KMS-11 (cell line): ENCODE data around the gene CHCHD4.

Source experiments
- H2AFZ ChIP-seq: fragments of 200-600 bp; sonication (generic); 2 replicates; pipeline ENCODE4 v1.6.1; 2016; ENCODE audit warnings: antibody characterized with exemption, mixed run types, low read depth
- H3K27ac ChIP-seq: fragments of 200-600 bp; sonication (generic); 2 replicates; pipeline ENCODE4 v1.6.1; 2016; ENCODE audit warnings: mild to moderate bottlenecking, mixed run types
- H3K27me3 ChIP-seq: fragments of 200-600 bp; sonication (generic); 2 replicates; pipeline ENCODE4 v1.6.1; 2017; ENCODE audit warnings: mild to moderate bottlenecking, low read depth, mixed run types, moderate library complexity; ENCODE audit not compliant: insufficient read depth
- H3K36me3 ChIP-seq: fragments of 200-600 bp; sonication (generic); 2 replicates; pipeline ENCODE4 v1.6.1; 2017; ENCODE audit warnings: mild to moderate bottlenecking, mixed run types; ENCODE audit not compliant: insufficient read depth
- H3K4me1 ChIP-seq: fragments of 200-600 bp; sonication (generic); 2 replicates; pipeline ENCODE4 v1.6.1; 2016; ENCODE audit warnings: mild to moderate bottlenecking, low read depth, mixed run types; ENCODE audit not compliant: poor library complexity, severe bottlenecking
- H3K4me2 ChIP-seq: fragments of 200-600 bp; sonication (generic); 2 replicates; pipeline ENCODE4 v1.7.0; 2016; ENCODE audit warnings: mild to moderate bottlenecking, mixed run types
- H3K4me3 ChIP-seq: fragments of 200-600 bp; sonication (generic); IDR thresholded peaks from 2 replicates; pipeline ENCODE4 v1.6.1; 2017; ENCODE audit warnings: low read depth, low read length, mixed read lengths; ENCODE audit not compliant: insufficient read depth
- H3K79me2 ChIP-seq: fragments of 200-600 bp; sonication (generic); 2 replicates; pipeline ENCODE4 v1.6.1; 2016; ENCODE audit warnings: low read depth, mixed run types; ENCODE audit not compliant: insufficient read depth
- H3K9ac ChIP-seq: fragments of 200-600 bp; sonication (generic); 2 replicates; pipeline ENCODE4 v1.6.1; 2016; ENCODE audit warnings: mild to moderate bottlenecking, mixed run types
- H4K20me1 ChIP-seq: fragments of 200-600 bp; sonication (generic); 2 replicates; pipeline ENCODE4 v1.6.1; 2016; ENCODE audit warnings: mild to moderate bottlenecking, mixed run types; ENCODE audit not compliant: insufficient read depth
- CTCF ChIP-seq: fragments of 200-600 bp; sonication (generic); conservative IDR thresholded peaks from 2 replicates; pipeline ENCODE4 v1.6.1; 2017; ENCODE audit warnings: low read depth, mild to moderate bottlenecking, antibody characterized with exemption, low read length, moderate library complexity, mixed read lengths

Gene CHCHD4

GRCh38 chr3:14152963-14153355 is 28.3 kb upstream of the CHCHD4 start:
- no peaks in the 10 kb centered on the region for H4K20me1 ChIP-seq
- no peak overlapping the region for H2AFZ ChIP-seq
- TF ChIP-seq CTCF = no peak
- no peak overlapping the region for H3K27ac ChIP-seq
- H3K4me1 ChIP-seq = no peaks in the 10 kb centered on the region
- no peaks in the 10 kb centered on the region for H3K36me3 ChIP-seq
- H3K4me2 ChIP-seq = no peak overlapping the region
- no peak overlapping the region for H3K9ac ChIP-seq
- H3K79me2 ChIP-seq = no peaks in the 10 kb centered on the region
- no peak overlapping the region for H3K4me3 ChIP-seq
- no peaks in the 10 kb centered on the region for H3K27me3 ChIP-seq

GRCh38 chr3:14152233-14152962 is 27.7 kb upstream of the CHCHD4 start:
- Histone ChIP-seq H4K20me1 (no peaks in the 10 kb centered on the region), H3K27ac (no peak overlapping the region), H3K27me3 (no peaks in the 10 kb centered on the region), H3K4me3 (no peak overlapping the region), H3K36me3 (no peaks in the 10 kb centered on the region), H3K4me1 (no peaks in the 10 kb centered on the region), H2AFZ (no peak overlapping the region), H3K9ac (no peak overlapping the region), H3K79me2 (no peaks in the 10 kb centered on the region), H3K4me2 (no peak overlapping the region)
- no peak for TF ChIP-seq CTCF

- no peaks in the 10 kb centered on the region for H3K4me1 ChIP-seq
- H3K36me3 ChIP-seq = no peaks in the 10 kb centered on the region
Measured at GRCh38 chr3:14151471-14152083, 26.9 kb upstream of the CHCHD4 start.

GRCh38 chr3:14150491-14151230 is 26.0 kb upstream of the CHCHD4 start:
- Histone ChIP-seq H3K79me2 (no peaks in the 10 kb centered on the region), H2AFZ (no peak overlapping the region), H3K27me3 (no peaks in the 10 kb centered on the region), H3K9ac (no peak overlapping the region), H3K4me2 (no peak overlapping the region), H3K4me3 (no peak overlapping the region), H3K4me1 (no peaks in the 10 kb centered on the region), H4K20me1 (no peaks in the 10 kb centered on the region), H3K27ac (no peak overlapping the region), H3K36me3 (no peaks in the 10 kb centered on the region)
- no peak for TF ChIP-seq CTCF

More at GRCh38 chr3:14151471-14152083, 26.9 kb upstream of the CHCHD4 start:
- no peak for TF ChIP-seq CTCF
- Histone ChIP-seq H2AFZ (no peak overlapping the region), H3K4me3 (no peak overlapping the region), H3K79me2 (no peaks in the 10 kb centered on the region), H3K4me2 (no peak overlapping the region), H3K27ac (no peak overlapping the region), H4K20me1 (no peaks in the 10 kb centered on the region), H3K27me3 (no peaks in the 10 kb centered on the region), H3K9ac (no peak overlapping the region)
